GM19452 (cell line): ENCODE measurements around the gene SPATA12.

Source experiments
- ATAC-seq: cut with Tn5 transposase; IDR thresholded peaks from one replicate; pipeline ENCODE4 v1.9.1; 2021; ENCODE audit not compliant: unreplicated experiment

Gene SPATA12

GRCh38 chr3:57110214-57110613 lies 49.8 kb downstream of the SPATA12 start:
- no peak for ATAC-seq

GRCh38 chr3:57110798-57111197 lies 50.3 kb downstream of the SPATA12 start:
- no peak for ATAC-seq

GRCh38 chr3:57112206-57112605 lies 51.7 kb downstream of the SPATA12 start:
- ATAC-seq, result no peak

DNA sequence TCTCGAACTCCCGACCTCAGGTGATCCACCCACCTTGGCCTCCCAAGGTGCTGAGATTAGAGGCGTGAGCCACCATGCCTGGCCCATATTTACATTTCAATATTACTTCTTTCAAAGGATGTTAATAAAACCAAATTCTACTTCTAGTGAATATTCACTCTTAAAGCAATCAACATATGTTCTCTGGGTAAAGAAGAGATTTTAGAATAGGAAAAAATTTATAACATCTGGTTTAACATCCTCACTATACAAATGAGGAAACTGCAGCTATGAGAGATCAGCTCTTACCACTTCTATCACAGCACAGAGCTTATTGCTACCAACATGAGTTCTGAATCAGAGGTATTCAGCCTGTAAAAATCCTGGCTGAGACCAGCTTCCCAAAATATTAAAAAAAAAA lies 56.0 kb downstream of the SPATA12 start:
- no peak for ATAC-seq

DNA sequence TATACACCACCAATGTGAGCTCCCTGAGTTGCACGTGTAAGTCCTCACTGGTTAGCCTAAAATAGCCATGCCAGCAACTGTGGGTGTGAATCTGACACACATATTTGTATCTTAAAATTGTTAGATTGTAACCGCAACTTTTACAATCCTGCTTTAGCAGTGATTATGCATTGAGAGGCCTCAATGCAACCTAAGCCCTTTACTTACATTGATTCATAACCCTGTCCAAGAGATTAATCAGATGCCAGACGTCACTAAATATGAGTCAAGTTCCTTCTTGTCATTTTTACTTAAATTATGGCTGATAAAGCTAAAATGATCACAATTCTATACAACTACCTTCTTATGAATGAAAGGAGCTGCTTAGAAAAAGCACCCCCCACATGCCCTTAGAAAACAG lies 57.8 kb downstream of the SPATA12 start:
- ATAC-seq, result no peak

- no peak for ATAC-seq
Measured at GRCh38 chr3:57120040-57120439, 59.6 kb downstream of the SPATA12 start.

DNA sequence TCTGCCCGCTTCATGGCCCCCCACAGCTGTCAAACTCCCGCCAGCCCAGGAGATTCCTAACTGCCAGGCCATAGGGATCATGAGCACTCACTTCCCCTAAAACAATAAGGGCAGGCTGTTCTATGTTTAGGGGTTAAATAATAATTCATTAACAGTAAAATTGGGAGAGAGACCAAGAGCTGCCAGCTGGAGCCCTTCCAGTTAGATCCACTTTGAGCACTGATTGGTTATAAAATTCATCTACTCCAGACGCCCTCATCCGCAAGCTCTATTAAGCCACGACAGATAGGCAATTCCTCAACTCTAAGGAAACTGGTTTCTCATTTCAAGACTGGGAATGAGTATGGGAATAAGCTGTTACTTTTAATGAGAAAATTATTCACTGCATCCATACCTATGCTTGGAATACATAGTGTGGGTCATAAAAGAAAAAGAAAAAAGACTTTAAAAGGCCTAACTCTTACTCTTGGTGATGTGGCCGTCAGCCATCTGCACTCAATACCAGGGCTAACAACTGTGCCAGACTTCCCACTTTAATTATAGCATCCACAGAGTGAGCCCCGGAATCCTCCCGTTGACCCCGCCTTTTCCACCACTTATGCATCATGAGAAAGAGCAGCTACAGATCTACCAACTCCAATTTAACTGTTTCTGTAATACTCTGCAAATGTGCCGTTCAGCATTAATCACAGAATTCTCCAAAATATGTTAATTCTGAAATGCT lies 60.1 kb downstream of the SPATA12 start:
- ATAC-seq, result no peak
